Measurements from ENCODE around the gene ARHGEF6. TPM values are rescaled to one million over a fixed set of nuclear protein-coding genes. Genes with fewer than 3 reads are reported as not detected.

The ARHGEF6 gene
- total RNA-seq, 1 donor from 2014 or later = 0.26 TPM

GRCh38 chrX:136736690-136737089, 44.0 kb downstream of the ARHGEF6 start:
- no peaks in the 10 kb centered on the region for H3K36me3 ChIP-seq (ENCODE audit: control insufficient read depth, insufficient read depth, low read length)
- H3K4me3 ChIP-seq (ENCODE audit: low read depth, low read length) = no peak overlapping the region
- FAIRE-seq (no peak), DNase-seq (ENCODE audit: low read depth) (no peak)
- H3K27me3 ChIP-seq (ENCODE audit: control insufficient read depth, insufficient read depth, low read length) = no peaks in the 10 kb centered on the region
- TF ChIP-seq, protein P1, sequence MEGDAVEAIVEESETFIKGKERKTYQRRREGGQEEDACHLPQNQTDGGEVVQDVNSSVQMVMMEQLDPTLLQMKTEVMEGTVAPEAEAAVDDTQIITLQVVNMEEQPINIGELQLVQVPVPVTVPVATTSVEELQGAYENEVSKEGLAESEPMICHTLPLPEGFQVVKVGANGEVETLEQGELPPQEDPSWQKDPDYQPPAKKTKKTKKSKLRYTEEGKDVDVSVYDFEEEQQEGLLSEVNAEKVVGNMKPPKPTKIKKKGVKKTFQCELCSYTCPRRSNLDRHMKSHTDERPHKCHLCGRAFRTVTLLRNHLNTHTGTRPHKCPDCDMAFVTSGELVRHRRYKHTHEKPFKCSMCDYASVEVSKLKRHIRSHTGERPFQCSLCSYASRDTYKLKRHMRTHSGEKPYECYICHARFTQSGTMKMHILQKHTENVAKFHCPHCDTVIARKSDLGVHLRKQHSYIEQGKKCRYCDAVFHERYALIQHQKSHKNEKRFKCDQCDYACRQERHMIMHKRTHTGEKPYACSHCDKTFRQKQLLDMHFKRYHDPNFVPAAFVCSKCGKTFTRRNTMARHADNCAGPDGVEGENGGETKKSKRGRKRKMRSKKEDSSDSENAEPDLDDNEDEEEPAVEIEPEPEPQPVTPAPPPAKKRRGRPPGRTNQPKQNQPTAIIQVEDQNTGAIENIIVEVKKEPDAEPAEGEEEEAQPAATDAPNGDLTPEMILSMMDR (IDR thresholded peaks at IDR 0.05; ENCODE audit: insufficient read depth, low read length, severe bottlenecking) = no peak

GRCh38 chrX:136735601-136736000, 45.1 kb downstream of the ARHGEF6 start:
- Histone ChIP-seq H3K4me3 (ENCODE audit: low read depth, low read length) (no peak overlapping the region), H3K27me3 (ENCODE audit: control insufficient read depth, insufficient read depth, low read length) (no peaks in the 10 kb centered on the region), H3K36me3 (ENCODE audit: control insufficient read depth, insufficient read depth, low read length) (no peaks in the 10 kb centered on the region)
- FAIRE-seq (no peak), DNase-seq (ENCODE audit: low read depth) (no peak)
- TF ChIP-seq, protein P1 (IDR thresholded peaks at IDR 0.05; ENCODE audit: insufficient read depth, low read length, severe bottlenecking) = no peak

- no peaks in the 10 kb centered on the region for H3K27me3 ChIP-seq (ENCODE audit: control insufficient read depth, insufficient read depth, low read length)
- TF ChIP-seq, protein P1 (IDR thresholded peaks at IDR 0.05; ENCODE audit: insufficient read depth, low read length, severe bottlenecking) = no peak
- H3K4me3 ChIP-seq (ENCODE audit: low read depth, low read length) = no peak overlapping the region
- H3K36me3 ChIP-seq (ENCODE audit: control insufficient read depth, insufficient read depth, low read length) = no peaks in the 10 kb centered on the region
- FAIRE-seq = no peak
- no peak for DNase-seq (ENCODE audit: low read depth)
Observed at GRCh38 chrX:136733613-136734012, 47.1 kb downstream of the ARHGEF6 start.

- Histone ChIP-seq H3K36me3 (ENCODE audit: control insufficient read depth, insufficient read depth, low read length) (no peaks in the 10 kb centered on the region), H3K27me3 (ENCODE audit: control insufficient read depth, insufficient read depth, low read length) (no peaks in the 10 kb centered on the region), H3K4me3 (ENCODE audit: low read depth, low read length) (no peak overlapping the region)
- TF ChIP-seq, protein P1 (IDR thresholded peaks at IDR 0.05; ENCODE audit: insufficient read depth, low read length, severe bottlenecking) = no peak
- DNase-seq (ENCODE audit: low read depth) (no peak), FAIRE-seq (no peak)
Observed at GRCh38 chrX:136731798-136732197, 48.9 kb downstream of the ARHGEF6 start.

DNA sequence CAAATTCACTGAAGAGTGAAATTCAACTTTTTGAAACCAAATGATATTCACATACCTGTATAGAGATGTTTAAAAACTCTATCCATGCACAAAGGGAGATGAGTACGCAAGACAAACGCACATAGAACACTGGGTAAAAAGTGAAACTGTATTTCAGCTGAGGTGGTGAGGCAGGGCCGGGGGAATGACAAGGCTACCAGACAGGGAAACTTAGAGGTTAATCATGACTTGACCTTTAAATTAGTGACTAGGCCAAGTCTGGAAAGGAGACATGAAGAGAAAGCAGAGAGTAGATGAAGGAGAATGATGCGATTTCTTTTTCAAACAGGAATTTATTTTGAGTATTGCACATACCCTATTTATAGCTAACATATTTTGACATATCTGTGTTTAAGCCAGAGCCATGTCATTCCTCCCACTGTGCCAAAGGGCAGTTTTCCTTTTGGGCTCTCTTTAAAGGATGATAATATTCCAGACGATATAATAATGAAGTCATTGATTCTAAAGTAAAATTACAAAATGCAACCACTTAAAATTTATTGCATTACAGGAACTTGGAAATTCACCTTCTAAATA, 49.4 kb downstream of the ARHGEF6 start:
- TF ChIP-seq, protein P1 (IDR thresholded peaks at IDR 0.05; ENCODE audit: insufficient read depth, low read length, severe bottlenecking) = no peak
- FAIRE-seq (no peak), DNase-seq (ENCODE audit: low read depth) (no peak)
- Histone ChIP-seq H3K4me3 (ENCODE audit: low read depth, low read length) (no peak overlapping the region), H3K27me3 (ENCODE audit: control insufficient read depth, insufficient read depth, low read length) (no peaks in the 10 kb centered on the region), H3K36me3 (ENCODE audit: control insufficient read depth, insufficient read depth, low read length) (no peaks in the 10 kb centered on the region)

DNA sequence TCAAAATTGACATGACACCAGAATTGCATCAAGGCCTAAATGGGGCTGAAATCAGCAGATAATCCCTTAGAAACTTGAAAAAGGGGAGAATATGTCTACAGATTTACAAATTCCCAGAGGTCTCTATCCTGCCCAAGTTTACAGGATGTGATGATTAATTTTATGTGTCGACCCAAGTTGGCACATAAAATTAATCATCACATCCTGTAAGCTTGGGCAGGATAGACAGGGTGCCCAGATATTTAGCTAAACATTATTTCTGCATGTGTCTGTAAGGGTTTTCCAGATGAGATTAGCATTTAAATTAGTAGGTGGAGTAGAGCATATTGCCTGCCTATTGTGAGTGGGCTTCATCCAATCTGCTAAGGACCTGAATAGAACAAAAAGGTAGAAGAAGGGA, 52.3 kb downstream of the ARHGEF6 start:
- TF ChIP-seq, protein P1 (IDR thresholded peaks at IDR 0.05; ENCODE audit: insufficient read depth, low read length, severe bottlenecking) = no peak
- FAIRE-seq = no peak
- DNase-seq (ENCODE audit: low read depth) = no peak
- Histone ChIP-seq H3K4me3 (ENCODE audit: low read depth, low read length) (no peak overlapping the region), H3K27me3 (ENCODE audit: control insufficient read depth, insufficient read depth, low read length) (no peaks in the 10 kb centered on the region), H3K36me3 (ENCODE audit: control insufficient read depth, insufficient read depth, low read length) (no peaks in the 10 kb centered on the region)
